Endothelial cell of umbilical vein (primary cell): ENCODE data around the gene CLTC.

Source experiments
- EZH2 ChIP-seq: IDR thresholded peaks from 2 replicates; pipeline ENCODE4 v1.6.1; 2012; ENCODE audit warnings: borderline replicate concordance, low read depth, mild to moderate bottlenecking, moderate library complexity, low read length, inconsistent platforms; ENCODE audit not compliant: severe bottlenecking
- FOS ChIP-seq: IDR thresholded peaks from 2 replicates; pipeline ENCODE4 v1.6.1; 2011; ENCODE audit warnings: mild to moderate bottlenecking, low read length, moderate library complexity, borderline replicate concordance; ENCODE audit not compliant: insufficient read depth
- JUN ChIP-seq: IDR thresholded peaks from 2 replicates; pipeline ENCODE4 v1.6.1; 2011; ENCODE audit warnings: borderline replicate concordance, low read depth; ENCODE audit not compliant: insufficient read length, insufficient read depth
- MYC ChIP-seq: IDR thresholded peaks from one replicate; pipeline ENCODE4 v1.6.1; 2011; ENCODE audit warnings: mild to moderate bottlenecking, low read depth, low read length
- POLR2A ChIP-seq: IDR thresholded peaks from 2 replicates; pipeline ENCODE4 v1.6.1; 2012; ENCODE audit warnings: low read depth, mild to moderate bottlenecking, control low read depth, low read length
- POLR2AphosphoS5 ChIP-seq: IDR thresholded peaks from 2 replicates; pipeline ENCODE4 v1.6.1; 2012; ENCODE audit warnings: low read depth, mild to moderate bottlenecking, control low read depth, low read length, moderate library complexity; ENCODE audit not compliant: insufficient read depth
- TF ChIP-seq, protein P1 (sequence below), 2 donors: IDR thresholded peaks; 1 replicate in 1 of 2; 2 replicates in 1 of 2; pipeline ENCODE4 v1.5.1; 2011; ENCODE audit warnings: low read length in 2 of 2, mild to moderate bottlenecking in 2 of 2, moderate library complexity in 2 of 2, control low read depth in 1 of 2, inconsistent platforms in 1 of 2, low read depth in 1 of 2; ENCODE audit not compliant: insufficient read depth in 1 of 2; ENCODE audit errors: extremely low read depth in 1 of 2
- TF ChIP-seq, protein P2 (sequence below): IDR thresholded peaks from 2 replicates; pipeline ENCODE4 v1.6.1; 2011; ENCODE audit not compliant: insufficient read depth, insufficient read length

DNA sequence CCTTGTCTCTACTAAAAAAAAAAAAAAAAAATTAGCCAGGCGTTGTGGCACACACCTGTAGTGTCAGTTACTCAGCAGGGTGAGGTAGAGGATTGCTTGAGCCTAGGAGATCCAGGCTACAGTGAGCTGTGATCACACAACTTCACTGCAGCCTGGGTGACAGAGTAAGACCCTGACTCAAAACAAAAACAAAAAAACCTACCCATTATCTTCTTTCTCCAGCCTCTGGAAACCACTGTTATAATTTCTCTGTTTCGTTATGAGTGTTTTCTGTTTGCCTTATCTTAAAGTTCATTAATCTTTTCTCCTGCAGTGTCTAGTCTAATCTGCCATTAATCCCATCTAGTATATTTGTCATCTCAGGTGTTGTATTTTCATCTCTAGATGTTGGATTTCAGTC is 18.6 kb upstream of the CLTC start:
- no peak for TF ChIP-seq JUN
- TF ChIP-seq, protein P1, sequence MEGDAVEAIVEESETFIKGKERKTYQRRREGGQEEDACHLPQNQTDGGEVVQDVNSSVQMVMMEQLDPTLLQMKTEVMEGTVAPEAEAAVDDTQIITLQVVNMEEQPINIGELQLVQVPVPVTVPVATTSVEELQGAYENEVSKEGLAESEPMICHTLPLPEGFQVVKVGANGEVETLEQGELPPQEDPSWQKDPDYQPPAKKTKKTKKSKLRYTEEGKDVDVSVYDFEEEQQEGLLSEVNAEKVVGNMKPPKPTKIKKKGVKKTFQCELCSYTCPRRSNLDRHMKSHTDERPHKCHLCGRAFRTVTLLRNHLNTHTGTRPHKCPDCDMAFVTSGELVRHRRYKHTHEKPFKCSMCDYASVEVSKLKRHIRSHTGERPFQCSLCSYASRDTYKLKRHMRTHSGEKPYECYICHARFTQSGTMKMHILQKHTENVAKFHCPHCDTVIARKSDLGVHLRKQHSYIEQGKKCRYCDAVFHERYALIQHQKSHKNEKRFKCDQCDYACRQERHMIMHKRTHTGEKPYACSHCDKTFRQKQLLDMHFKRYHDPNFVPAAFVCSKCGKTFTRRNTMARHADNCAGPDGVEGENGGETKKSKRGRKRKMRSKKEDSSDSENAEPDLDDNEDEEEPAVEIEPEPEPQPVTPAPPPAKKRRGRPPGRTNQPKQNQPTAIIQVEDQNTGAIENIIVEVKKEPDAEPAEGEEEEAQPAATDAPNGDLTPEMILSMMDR (IDR thresholded peaks at IDR 0.05; ENCODE audit: extremely low read depth in 1 of 2, insufficient read depth in 1 of 2, low read depth in 1 of 2, low read length in 2 of 2), result no peak
- TF ChIP-seq POLR2AphosphoS5, result no peak
- TF ChIP-seq POLR2A, result no peak
- TF ChIP-seq EZH2, result no peak
- TF ChIP-seq FOS, result no peak
- no peak for TF ChIP-seq MYC
- TF ChIP-seq, protein P2, sequence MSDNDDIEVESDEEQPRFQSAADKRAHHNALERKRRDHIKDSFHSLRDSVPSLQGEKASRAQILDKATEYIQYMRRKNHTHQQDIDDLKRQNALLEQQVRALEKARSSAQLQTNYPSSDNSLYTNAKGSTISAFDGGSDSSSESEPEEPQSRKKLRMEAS, result no peak
